Measurements from ENCODE around the gene IAH1. TPM values are rescaled to one million over a fixed set of nuclear protein-coding genes. Genes with fewer than 3 reads are reported as not detected.

IAH1 gene
- total RNA-seq, 1 donor from 2014 or later: 31.1 TPM

DNA sequence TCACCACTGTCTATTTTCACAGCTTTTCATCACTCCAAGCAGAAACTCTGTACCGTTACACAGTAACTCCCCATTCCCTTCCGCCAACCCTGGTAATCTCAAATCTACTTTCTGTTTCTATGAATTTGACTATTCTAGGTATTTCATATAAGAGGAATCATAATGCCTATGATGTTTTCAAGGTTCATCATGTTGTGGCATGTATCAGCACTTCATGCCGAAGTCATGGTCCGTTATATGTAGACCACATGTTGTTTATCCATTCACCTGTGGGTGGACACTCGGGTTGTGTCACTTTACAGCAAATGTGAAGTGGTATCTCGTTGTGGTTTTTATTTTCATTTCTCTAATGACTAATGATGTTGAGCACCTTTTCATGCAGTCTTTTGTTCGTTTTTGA is 29.3 kb upstream of the IAH1 start:
- Histone ChIP-seq H3K79me2 (ENCODE audit: insufficient read depth, low read length) (no peaks in the 10 kb centered on the region), H3K27ac (ENCODE audit: low read depth, low read length) (no peak overlapping the region), H3K9me3 (ENCODE audit: insufficient read depth, low read depth, low read length) (no peaks in the 10 kb centered on the region), H3K27me3 (ENCODE audit: insufficient read depth, low read length) (no peaks in the 10 kb centered on the region), H3K36me3 (ENCODE audit: insufficient read depth, low read length) (peaks cover 39% of the 10 kb centered on the region), H3K4me2 (ENCODE audit: low read length) (no peak overlapping the region), H2AFZ (ENCODE audit: low read depth, low read length) (no peak overlapping the region), H3K4me3 (ENCODE audit: insufficient read depth, low read depth, low read length) (no peak overlapping the region), H4K20me1 (ENCODE audit: insufficient read depth, low read length) (no peaks in the 10 kb centered on the region), H3K9ac (ENCODE audit: low read length) (no peak overlapping the region), H3K4me1 (ENCODE audit: insufficient read depth, low read length) (no peaks in the 10 kb centered on the region)
- Mint-ChIP-seq H3K4me1 (ENCODE audit: low read depth, unreplicated experiment) (no peaks in the 10 kb centered on the region), H3K27ac (ENCODE audit: unreplicated experiment) (no peak overlapping the region), H3K9me3 (ENCODE audit: unreplicated experiment) (no peaks in the 10 kb centered on the region), H3K36me3 (ENCODE audit: low read depth, unreplicated experiment) (peaks cover 13% of the 10 kb centered on the region), H3K27me3 (ENCODE audit: low read depth, unreplicated experiment) (no peaks in the 10 kb centered on the region), H3K4me3 (ENCODE audit: unreplicated experiment) (no peak overlapping the region)
- FAIRE-seq (no peak), DNase-seq (ENCODE audit: low read depth) (no peak)
- TF ChIP-seq, protein P1, sequence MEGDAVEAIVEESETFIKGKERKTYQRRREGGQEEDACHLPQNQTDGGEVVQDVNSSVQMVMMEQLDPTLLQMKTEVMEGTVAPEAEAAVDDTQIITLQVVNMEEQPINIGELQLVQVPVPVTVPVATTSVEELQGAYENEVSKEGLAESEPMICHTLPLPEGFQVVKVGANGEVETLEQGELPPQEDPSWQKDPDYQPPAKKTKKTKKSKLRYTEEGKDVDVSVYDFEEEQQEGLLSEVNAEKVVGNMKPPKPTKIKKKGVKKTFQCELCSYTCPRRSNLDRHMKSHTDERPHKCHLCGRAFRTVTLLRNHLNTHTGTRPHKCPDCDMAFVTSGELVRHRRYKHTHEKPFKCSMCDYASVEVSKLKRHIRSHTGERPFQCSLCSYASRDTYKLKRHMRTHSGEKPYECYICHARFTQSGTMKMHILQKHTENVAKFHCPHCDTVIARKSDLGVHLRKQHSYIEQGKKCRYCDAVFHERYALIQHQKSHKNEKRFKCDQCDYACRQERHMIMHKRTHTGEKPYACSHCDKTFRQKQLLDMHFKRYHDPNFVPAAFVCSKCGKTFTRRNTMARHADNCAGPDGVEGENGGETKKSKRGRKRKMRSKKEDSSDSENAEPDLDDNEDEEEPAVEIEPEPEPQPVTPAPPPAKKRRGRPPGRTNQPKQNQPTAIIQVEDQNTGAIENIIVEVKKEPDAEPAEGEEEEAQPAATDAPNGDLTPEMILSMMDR (IDR thresholded peaks at IDR 0.05; ENCODE audit: insufficient read depth, low read depth, low read length): no peak
- TF ChIP-seq EZH2 (IDR thresholded peaks at IDR 0.05; ENCODE audit: insufficient read depth, low read length): no peak

DNA sequence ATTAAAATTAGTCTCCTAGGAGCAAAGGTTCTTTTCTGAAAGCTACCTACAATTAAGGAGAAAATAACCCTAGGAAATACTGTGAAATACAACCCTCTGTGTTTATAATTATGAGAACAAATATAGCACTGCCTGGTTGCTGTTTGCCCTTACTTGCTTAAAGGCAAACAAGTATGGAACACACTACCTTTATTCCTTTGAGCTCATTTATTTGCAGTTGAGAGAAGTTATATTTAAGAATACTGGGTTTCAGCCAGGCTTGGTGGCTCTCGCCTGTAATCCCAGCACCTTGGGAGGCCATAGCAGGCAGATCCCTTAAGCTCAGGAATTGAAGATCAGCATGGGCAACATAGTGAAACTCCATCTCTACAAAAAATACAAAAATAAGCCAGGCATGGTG is 23.1 kb upstream of the IAH1 start:
- Histone ChIP-seq H3K79me2 (ENCODE audit: insufficient read depth, low read length) (no peaks in the 10 kb centered on the region), H3K4me1 (ENCODE audit: insufficient read depth, low read length) (no peaks in the 10 kb centered on the region), H3K9me3 (ENCODE audit: insufficient read depth, low read depth, low read length) (no peaks in the 10 kb centered on the region), H2AFZ (ENCODE audit: low read depth, low read length) (no peak overlapping the region), H3K27ac (ENCODE audit: low read depth, low read length) (no peak overlapping the region), H3K9ac (ENCODE audit: low read length) (no peak overlapping the region), H3K4me2 (ENCODE audit: low read length) (no peak overlapping the region), H3K4me3 (ENCODE audit: insufficient read depth, low read depth, low read length) (no peak overlapping the region), H3K36me3 (ENCODE audit: insufficient read depth, low read length) (peaks cover 12% of the 10 kb centered on the region), H3K27me3 (ENCODE audit: insufficient read depth, low read length) (no peaks in the 10 kb centered on the region), H4K20me1 (ENCODE audit: insufficient read depth, low read length) (no peaks in the 10 kb centered on the region)
- H3K4me1 Mint-ChIP-seq (ENCODE audit: low read depth, unreplicated experiment): no peaks in the 10 kb centered on the region
- H3K4me3 Mint-ChIP-seq (ENCODE audit: unreplicated experiment): no peak overlapping the region
- no peaks in the 10 kb centered on the region for H3K9me3 Mint-ChIP-seq (ENCODE audit: unreplicated experiment)
- FAIRE-seq (no peak), DNase-seq (ENCODE audit: low read depth) (no peak)
- TF ChIP-seq EZH2 (IDR thresholded peaks at IDR 0.05; ENCODE audit: insufficient read depth, low read length): no peak
- TF ChIP-seq, protein P1 (IDR thresholded peaks at IDR 0.05; ENCODE audit: insufficient read depth, low read depth, low read length): no peak
- no peaks in the 10 kb centered on the region for H3K27me3 Mint-ChIP-seq (ENCODE audit: low read depth, unreplicated experiment)
- no peak overlapping the region for H3K27ac Mint-ChIP-seq (ENCODE audit: unreplicated experiment)
- peaks cover 20% of the 10 kb centered on the region for H3K36me3 Mint-ChIP-seq (ENCODE audit: low read depth, unreplicated experiment)

DNA sequence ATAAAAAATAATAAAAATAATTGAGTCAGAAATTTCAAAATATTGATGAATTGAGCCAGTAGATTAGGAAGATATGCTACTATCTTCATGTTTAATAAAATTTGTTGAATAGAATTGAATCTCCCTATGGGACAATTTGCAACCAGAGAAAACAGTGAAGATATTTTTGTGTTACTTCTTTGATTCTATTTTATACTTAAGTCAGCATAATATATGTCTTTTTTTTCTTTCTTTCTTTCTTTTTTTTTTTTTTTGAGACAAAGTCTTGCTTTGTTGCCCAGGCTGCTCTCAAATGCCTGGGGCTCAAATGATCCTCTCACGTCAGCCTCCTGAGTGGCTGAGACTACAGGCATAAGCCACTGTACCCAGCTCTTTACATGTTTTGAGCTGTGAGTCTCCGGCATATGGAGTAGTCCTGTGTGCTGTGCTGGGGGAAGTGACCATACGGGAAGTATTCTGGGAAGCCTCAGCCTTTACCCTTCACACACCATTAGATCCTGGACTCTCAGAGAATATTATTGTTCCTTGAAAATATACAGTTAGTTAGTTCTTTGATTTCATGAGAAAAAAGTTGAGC is 13.8 kb upstream of the IAH1 start:
- H3K27me3 ChIP-seq (ENCODE audit: insufficient read depth, low read length): no peaks in the 10 kb centered on the region
- no peaks in the 10 kb centered on the region for H4K20me1 ChIP-seq (ENCODE audit: insufficient read depth, low read length)
- Mint-ChIP-seq H3K27ac (ENCODE audit: unreplicated experiment) (no peak overlapping the region), H3K4me1 (ENCODE audit: low read depth, unreplicated experiment) (peaks cover 10% of the 10 kb centered on the region), H3K9me3 (ENCODE audit: unreplicated experiment) (no peaks in the 10 kb centered on the region), H3K36me3 (ENCODE audit: low read depth, unreplicated experiment) (no peaks in the 10 kb centered on the region), H3K4me3 (ENCODE audit: unreplicated experiment) (no peak overlapping the region), H3K27me3 (ENCODE audit: low read depth, unreplicated experiment) (no peaks in the 10 kb centered on the region)
- no peak for TF ChIP-seq EZH2 (IDR thresholded peaks at IDR 0.05; ENCODE audit: insufficient read depth, low read length)
- TF ChIP-seq, protein P1 (IDR thresholded peaks at IDR 0.05; ENCODE audit: insufficient read depth, low read depth, low read length): no peak
- H3K4me3 ChIP-seq (ENCODE audit: insufficient read depth, low read depth, low read length): no peak overlapping the region
- DNase-seq (ENCODE audit: low read depth) (no peak), FAIRE-seq (no peak)
- peaks cover 17% of the 10 kb centered on the region for H3K36me3 ChIP-seq (ENCODE audit: insufficient read depth, low read length)
- H3K4me2 ChIP-seq (ENCODE audit: low read length): no peak overlapping the region
- no peaks in the 10 kb centered on the region for H3K79me2 ChIP-seq (ENCODE audit: insufficient read depth, low read length)
- H3K9me3 ChIP-seq (ENCODE audit: insufficient read depth, low read depth, low read length): no peaks in the 10 kb centered on the region
- peaks cover 8% of the 10 kb centered on the region for H3K4me1 ChIP-seq (ENCODE audit: insufficient read depth, low read length)
- no peak overlapping the region for H3K27ac ChIP-seq (ENCODE audit: low read depth, low read length)
- no peak overlapping the region for H2AFZ ChIP-seq (ENCODE audit: low read depth, low read length)
- no peak overlapping the region for H3K9ac ChIP-seq (ENCODE audit: low read length)

Measured in astrocyte (in vitro differentiated cells and primary cell).